Fibroblast of pulmonary artery (primary cell): ENCODE results near the gene KIF13A.

Experiments used
- DNase-seq: peaks from one replicate; pipeline ENCODE4 v3.0.0-alpha.2; 2010; ENCODE audit warnings: low read depth
- H3K4me3 ChIP-seq: replicated peaks from 2 replicates; pipeline ENCODE4 v1.5.1; 2011; ENCODE audit warnings: low read depth, mild to moderate bottlenecking, control low read depth, low read length, moderate library complexity
- CTCF ChIP-seq: IDR thresholded peaks from 2 replicates; pipeline ENCODE4 v1.5.1; 2011; ENCODE audit warnings: mild to moderate bottlenecking, control low read depth, low read length, inconsistent platforms; ENCODE audit errors: missing control alignments

Gene KIF13A

GRCh38 chr6:17842014-17842776 is 145.2 kb downstream of the KIF13A start:
- DNase-seq = no peak
- no peak overlapping the region for H3K4me3 ChIP-seq
- TF ChIP-seq CTCF = no peak

GRCh38 chr6:17839513-17840223 is 147.8 kb downstream of the KIF13A start:
- no peak for TF ChIP-seq CTCF
- no peak for DNase-seq
- no peak overlapping the region for H3K4me3 ChIP-seq

- no peak overlapping the region for H3K4me3 ChIP-seq
- DNase-seq = no peak
- TF ChIP-seq CTCF = no peak
These were observed 151.1 kb downstream of the KIF13A start for GRCh38 chr6:17836293-17836692.

GRCh38 chr6:17835784-17836183 is 151.7 kb downstream of the KIF13A start:
- H3K4me3 ChIP-seq = no peak overlapping the region
- no peak for DNase-seq
- no peak for TF ChIP-seq CTCF

GRCh38 chr6:17831135-17831534 is 156.3 kb downstream of the KIF13A start:
- H3K4me3 ChIP-seq = no peak overlapping the region
- no peak for TF ChIP-seq CTCF
- peak; percentile 92 for DNase-seq

- H3K4me3 ChIP-seq = no peak overlapping the region
- no peak for DNase-seq
- TF ChIP-seq CTCF = no peak
These were observed 157.5 kb downstream of the KIF13A start for GRCh38 chr6:17829905-17830304.
